TTC549 (cell line): ENCODE measurements around the gene RAB31.

Source experiments
- FAIRE-seq: peaks from 2 replicates; lab custom pipeline; 2012; peaks lifted over from hg19 to GRCh38; lab: Jason Lieb, UNC

Gene RAB31

GRCh38 chr18:9694174-9694573, 13.9 kb upstream of the RAB31 start:
- no peak for FAIRE-seq

- FAIRE-seq: no peak
Measured at GRCh38 chr18:9694952-9695495, 13.1 kb upstream of the RAB31 start.

GRCh38 chr18:9695605-9696004, 12.5 kb upstream of the RAB31 start:
- FAIRE-seq: no peak

GRCh38 chr18:9696112-9696511, 12.0 kb upstream of the RAB31 start:
- FAIRE-seq: no peak

GRCh38 chr18:9696701-9697100, 11.4 kb upstream of the RAB31 start:
- no peak for FAIRE-seq

GRCh38 chr18:9697121-9697520, 11.0 kb upstream of the RAB31 start:
- no peak for FAIRE-seq

- FAIRE-seq: no peak
Measured at GRCh38 chr18:9698497-9698896, 9.6 kb upstream of the RAB31 start.

- FAIRE-seq: no peak
Measured at GRCh38 chr18:9700261-9700796, 7.8 kb upstream of the RAB31 start.

- FAIRE-seq: no peak
Measured at GRCh38 chr18:9701609-9702349, 6.3 kb upstream of the RAB31 start.

- no peak for FAIRE-seq
Measured at GRCh38 chr18:9704233-9705118, 3.6 kb upstream of the RAB31 start.

GRCh38 chr18:9705183-9705829, 2.8 kb upstream of the RAB31 start:
- FAIRE-seq: no peak

- FAIRE-seq: no peak
Measured at GRCh38 chr18:9706081-9706935, 1.8 kb upstream of the RAB31 start.

GRCh38 chr18:9707381-9708056, 582 bp upstream of the RAB31 start:
- no peak for FAIRE-seq

- FAIRE-seq: no peak
Measured at GRCh38 chr18:9708434-9709303, 568 bp downstream of the RAB31 start.

- FAIRE-seq: no peak
Measured at GRCh38 chr18:9709304-9709877, 1.3 kb downstream of the RAB31 start.

GRCh38 chr18:9710037-9710436, 1.9 kb downstream of the RAB31 start:
- FAIRE-seq: no peak

- no peak for FAIRE-seq
Measured at GRCh38 chr18:9711361-9712129, 3.4 kb downstream of the RAB31 start.

- no peak for FAIRE-seq
Measured at GRCh38 chr18:9712130-9712577, 4.1 kb downstream of the RAB31 start.

GRCh38 chr18:9712611-9713010, 4.5 kb downstream of the RAB31 start:
- no peak for FAIRE-seq
